ENCODE measurements around the gene GDPD3.

Gene GDPD3

DNA sequence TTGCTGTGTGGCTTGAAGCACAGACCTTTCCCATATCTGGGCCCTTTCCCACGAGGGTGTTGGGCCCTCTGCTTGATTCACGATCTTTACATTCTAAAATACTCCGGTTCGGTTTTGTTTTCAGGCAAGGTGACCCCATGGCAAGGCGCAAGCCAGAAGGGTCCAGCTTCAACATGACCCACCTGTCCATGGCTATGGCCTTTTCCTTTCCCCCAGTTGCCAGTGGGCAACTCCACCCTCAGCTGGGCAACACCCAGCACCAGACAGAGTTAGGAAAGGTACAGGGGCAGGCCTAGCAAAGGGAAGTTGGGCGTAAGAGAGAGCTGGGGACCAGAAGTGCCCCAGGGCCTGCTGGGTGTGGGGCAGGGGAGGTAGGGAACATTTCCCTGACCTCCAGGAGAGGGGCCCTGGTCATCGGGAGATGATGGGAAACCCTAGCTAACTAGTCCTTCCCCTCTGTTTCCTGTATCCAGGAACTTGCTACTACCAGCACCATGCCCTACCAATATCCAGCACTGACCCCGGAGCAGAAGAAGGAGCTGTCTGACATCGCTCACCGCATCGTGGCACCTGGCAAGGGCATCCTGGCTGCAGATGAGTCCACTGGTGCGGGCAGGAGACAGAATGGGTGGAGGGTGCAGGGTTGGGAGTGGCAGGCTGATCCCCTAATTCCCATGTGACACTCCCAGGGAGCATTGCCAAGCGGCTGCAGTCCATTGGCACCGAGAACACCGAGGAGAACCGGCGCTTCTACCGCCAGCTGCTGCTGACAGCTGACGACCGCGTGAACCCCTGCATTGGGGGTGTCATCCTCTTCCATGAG is 46.4 kb downstream of the GDPD3 start:
- no peak for DNase-seq (ENCODE audit: extremely low read depth, low read depth)
- TF ChIP-seq CTCF (IDR thresholded peaks at IDR 0.05; ENCODE audit: low read depth, low read length) = no peak

DNA sequence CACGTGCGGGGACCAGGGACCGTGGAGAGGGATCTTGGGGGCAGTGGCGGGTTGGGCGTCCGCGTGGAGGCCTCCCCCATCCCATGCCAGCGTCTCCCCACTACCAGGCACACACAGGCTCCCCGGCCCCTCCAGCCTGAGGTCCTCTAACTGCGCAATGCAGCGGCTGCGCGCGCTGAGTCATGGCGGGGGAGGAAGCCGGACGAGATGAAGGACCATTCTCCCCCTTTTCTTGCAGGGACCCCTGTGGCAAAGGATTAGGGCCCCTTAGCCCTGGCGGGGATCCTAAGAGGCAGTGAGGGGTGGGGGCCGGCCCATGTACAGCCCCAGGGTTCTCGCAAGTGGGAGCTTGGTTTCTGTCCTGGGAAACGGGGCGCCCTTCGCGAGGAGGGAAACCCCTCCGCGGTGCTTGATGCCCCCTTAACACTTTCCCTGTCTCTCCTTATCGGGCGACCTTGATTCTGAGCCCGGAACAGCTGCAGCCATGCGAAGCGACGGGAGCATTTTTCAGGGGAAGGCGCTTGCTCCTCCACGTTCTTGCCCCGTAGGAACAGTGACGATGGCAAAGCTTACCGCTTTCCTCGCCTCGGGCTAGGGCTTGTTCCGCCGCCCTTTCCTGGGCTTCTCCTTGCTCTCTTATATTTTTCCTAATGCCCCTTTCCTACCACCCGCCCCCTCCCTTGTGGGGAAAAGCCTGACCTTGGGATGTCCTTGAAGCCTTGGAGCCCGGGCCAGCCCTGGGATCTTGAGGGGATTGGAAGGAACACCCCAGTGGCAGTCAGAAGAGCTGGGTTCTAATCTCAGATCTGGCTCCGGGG is 47.2 kb downstream of the GDPD3 start:
- DNase-seq (ENCODE audit: extremely low read depth, low read depth) = no peak
- no peak for TF ChIP-seq CTCF (IDR thresholded peaks at IDR 0.05; ENCODE audit: low read depth, low read length)

- DNase-seq (ENCODE audit: extremely low read depth, low read depth) = peak; percentile 98
- no peak for TF ChIP-seq CTCF (IDR thresholded peaks at IDR 0.05; ENCODE audit: low read depth, low read length)
Observed at GRCh38 chr16:30065102-30065942, 48.0 kb downstream of the GDPD3 start, which contains the start of gene ALDOA. ALDOA (plus strand) TSS chr16:30065760; CDS start chr16:30066898, 1,138 bp downstream.

- no peak for TF ChIP-seq CTCF (IDR thresholded peaks at IDR 0.05; ENCODE audit: low read depth, low read length)
- DNase-seq (ENCODE audit: extremely low read depth, low read depth) = no peak
Observed at GRCh38 chr16:30064729-30065101, 48.6 kb downstream of the GDPD3 start.

- TF ChIP-seq CTCF (IDR thresholded peaks at IDR 0.05; ENCODE audit: low read depth, low read length) = peak; percentile 14; the same call in 1 of the 2 replicates
- no peak for DNase-seq (ENCODE audit: extremely low read depth, low read depth)
Observed at GRCh38 chr16:30063893-30064728, 49.2 kb downstream of the GDPD3 start.

DNA sequence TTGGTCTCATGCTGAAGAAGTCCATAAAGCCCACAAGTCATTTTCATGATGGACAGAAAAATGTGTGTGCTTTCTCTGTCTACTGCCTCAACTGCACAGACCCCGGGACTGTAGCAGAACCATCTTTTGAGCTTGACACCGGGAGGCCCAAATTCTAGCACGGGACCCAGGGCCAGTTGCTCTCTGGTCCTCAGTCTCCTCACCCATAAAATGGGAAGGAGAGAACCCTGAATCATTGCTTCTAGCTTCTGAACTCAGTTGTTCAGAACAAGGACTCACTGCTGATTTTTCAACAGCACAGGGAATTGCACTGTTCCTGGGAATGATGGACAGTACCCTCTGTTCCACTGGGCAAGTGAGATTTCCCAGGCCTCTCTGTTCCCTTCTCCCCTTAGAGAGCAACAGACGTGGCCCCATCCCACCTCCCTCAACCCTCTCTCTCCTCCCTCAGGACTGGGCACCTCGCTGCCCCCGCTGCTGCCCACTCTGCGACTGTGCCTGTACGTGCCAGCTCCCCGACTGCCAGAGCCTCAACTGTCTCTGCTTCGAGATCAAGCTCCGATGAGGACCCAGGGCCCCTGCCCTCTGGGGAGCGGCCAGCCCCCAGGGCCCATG is 50.0 kb downstream of the GDPD3 start:
- TF ChIP-seq CTCF (IDR thresholded peaks at IDR 0.05; ENCODE audit: low read depth, low read length) = no peak
- no peak for DNase-seq (ENCODE audit: extremely low read depth, low read depth)

Measured in AG09319 (cell line).